ENCODE data around the gene TIAM1.

The TIAM1 gene

GRCh38 chr21:31299291-31300147 is 44.5 kb downstream of the TIAM1 start:
- intact Hi-C loops (cut with DNase I): no loop called here
- no peak for DNase-seq

DNA sequence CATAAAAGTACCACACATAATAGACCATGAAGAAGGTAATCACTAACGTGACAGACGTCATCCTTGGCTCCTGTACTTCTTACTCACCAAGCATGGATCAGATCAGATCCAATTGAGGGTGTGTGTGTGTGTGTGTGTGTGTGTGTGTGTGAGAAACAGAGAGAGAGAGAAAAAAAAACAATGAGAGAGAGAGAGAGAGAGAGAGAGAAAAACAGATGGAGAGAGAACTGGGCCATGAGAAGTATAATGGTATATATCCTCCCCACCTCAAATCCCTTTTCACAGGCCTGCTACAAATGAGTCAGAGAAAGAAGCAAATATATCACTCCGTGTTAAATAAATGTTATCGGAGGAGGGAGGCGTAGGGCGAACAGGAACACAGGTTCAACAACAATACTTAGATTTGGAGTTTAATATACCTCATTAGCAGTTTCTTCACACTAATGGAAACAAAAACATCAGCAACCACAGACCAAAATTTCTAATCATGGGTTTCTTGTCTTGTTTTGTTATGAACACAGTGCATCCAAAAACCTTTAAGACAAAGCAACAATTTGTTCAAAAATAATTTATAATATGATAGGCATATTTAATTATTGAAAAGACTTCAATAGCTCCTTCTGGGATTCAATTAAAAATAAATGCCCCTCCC is 45.3 kb downstream of the TIAM1 start:
- no peak for DNase-seq

GRCh38 chr21:31297806-31298205 is 46.3 kb downstream of the TIAM1 start:
- no peak for DNase-seq

More for the DNA sequence above, 45.3 kb downstream of the TIAM1 start:
- intact Hi-C loops (cut with DNase I): no loop called here

DNA sequence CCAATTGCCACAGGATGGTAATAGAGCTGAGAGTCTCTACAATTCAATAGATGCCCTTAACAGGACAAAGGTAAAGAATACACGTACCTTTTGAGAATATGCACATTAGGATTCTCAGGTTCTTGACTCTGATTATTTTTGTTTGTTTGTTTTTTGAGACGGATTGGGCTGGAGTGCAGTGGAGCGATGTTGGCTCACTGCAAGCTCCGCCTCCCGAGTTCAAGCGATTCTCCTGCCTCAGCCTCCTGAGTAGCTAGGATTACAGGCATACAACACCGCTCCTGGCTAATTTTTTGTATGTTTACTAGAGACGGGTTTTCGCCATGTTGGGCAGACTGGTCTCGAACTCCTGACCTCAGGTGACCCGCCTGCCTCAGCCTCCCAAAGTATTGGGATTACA is 48.4 kb downstream of the TIAM1 start:
- DNase-seq: no peak
- intact Hi-C loops (cut with DNase I): no loop called here

More at GRCh38 chr21:31297806-31298205, 46.3 kb downstream of the TIAM1 start:
- intact Hi-C loops (cut with DNase I): no loop called here

- no peak for DNase-seq
- intact Hi-C loops (cut with DNase I): no loop called here
Observed at GRCh38 chr21:31294691-31295090, 49.4 kb downstream of the TIAM1 start.

DNA sequence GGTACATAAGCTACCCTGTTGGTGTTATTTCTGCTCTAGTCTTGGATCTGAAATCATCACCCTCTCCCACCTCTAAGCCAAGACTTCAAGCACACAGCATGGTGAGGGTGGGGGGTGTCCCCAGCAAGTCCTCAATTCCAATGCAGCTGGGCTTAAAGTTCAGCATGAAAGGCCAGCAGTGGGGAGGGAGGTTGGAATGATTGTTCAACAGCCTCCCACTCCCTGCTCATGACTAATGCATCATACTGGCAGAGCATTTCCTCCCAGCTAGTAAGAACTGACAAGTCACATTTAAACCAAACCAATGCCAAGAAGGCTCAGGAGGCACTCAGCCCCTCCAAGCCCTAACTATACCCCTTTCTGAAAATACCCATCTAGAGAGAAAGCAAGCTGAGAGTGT is 50.1 kb downstream of the TIAM1 start:
- DNase-seq: peak in 18 of 42 donors; percentile 4 to 71 (median 21)
- intact Hi-C loops (cut with DNase I): no loop called here

GRCh38 chr21:31290765-31291164 is 53.3 kb downstream of the TIAM1 start:
- no peak for DNase-seq
- intact Hi-C loops (cut with DNase I): no loop called here

GRCh38 chr21:31289702-31290101 is 54.4 kb downstream of the TIAM1 start:
- DNase-seq: no peak
- intact Hi-C loops (cut with DNase I): no loop called here

- DNase-seq: no peak
- intact Hi-C loops (cut with DNase I): no loop called here
Observed at GRCh38 chr21:31288191-31288590, 55.9 kb downstream of the TIAM1 start.

GRCh38 chr21:31287201-31287600 is 56.9 kb downstream of the TIAM1 start:
- DNase-seq: no peak
- intact Hi-C loops (cut with DNase I): no loop called here

GRCh38 chr21:31286621-31287020 is 57.4 kb downstream of the TIAM1 start:
- intact Hi-C loops (cut with DNase I): no loop called here
- no peak for DNase-seq

- no peak for DNase-seq
- intact Hi-C loops (cut with DNase I): no loop called here
Observed at GRCh38 chr21:31284797-31285397, 59.2 kb downstream of the TIAM1 start.

DNA sequence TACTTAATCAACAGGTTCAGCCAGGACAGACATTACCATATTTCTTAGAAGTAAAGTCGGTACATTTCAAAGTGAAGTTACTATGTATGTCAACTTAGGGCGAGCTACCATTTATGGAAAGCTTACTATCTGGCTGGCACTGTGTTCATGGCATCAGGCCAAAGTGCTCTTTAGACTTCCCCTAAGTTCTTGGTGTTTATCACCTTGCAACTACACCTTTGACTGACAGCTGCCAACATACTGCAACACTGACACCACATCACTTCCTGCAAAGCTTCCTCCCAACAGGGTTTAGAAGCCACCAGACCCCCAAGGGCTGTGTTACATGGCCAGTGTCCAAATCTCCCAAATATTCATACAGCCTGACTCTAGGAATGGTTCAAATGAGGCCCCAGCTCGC is 61.0 kb downstream of the TIAM1 start:
- DNase-seq: no peak
- intact Hi-C loops (cut with DNase I): no loop called here

DNA sequence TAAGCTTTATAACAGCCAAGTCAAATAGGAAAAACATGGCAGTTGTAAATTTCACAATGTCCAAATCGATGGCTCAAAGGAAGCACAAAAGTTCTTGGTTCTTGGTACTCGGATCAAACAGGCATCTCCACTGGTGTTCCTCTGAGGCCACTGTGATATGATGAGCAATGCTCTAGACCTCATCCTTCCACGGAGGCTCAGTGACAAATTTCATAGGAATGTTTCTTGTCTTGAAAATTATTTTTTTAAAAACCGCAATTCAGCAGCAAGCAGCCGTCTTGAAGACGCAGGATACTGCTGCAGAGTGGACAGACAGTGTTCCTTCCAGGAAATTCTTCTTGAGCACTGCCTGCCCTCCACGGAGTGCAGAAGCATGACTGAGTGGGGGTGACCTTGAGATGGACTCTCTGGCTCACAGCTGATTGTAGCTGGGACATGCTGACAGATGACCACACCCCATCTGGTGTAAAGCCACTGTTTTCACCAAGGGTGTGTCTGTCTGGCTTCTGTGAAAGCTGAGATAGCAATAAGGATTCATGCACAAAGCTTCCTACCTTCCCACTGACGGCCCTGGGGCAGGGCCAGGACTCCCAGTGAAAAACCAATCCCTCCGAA is 61.9 kb downstream of the TIAM1 start:
- intact Hi-C loops (cut with DNase I): no loop called here
- DNase-seq: no peak

DNA sequence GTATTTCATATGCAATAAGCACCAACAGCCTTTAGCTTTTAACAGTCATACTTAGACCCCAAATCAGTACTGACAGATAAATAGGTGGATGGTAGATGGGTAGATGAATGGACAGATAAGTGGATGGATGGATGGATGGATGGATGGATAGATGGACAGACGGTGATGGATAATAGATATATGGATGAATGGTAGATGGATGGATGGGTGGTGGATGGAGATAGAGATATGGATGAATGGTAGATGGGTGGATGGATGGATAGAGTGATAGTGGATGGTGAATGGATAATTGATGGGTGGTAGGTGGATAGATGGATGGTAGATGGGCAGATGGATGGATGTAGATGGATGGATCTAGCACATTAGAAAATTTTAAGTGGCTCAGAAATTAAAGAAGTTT is 62.5 kb downstream of the TIAM1 start:
- no peak for DNase-seq
- intact Hi-C loops (cut with DNase I): no loop called here

DNA sequence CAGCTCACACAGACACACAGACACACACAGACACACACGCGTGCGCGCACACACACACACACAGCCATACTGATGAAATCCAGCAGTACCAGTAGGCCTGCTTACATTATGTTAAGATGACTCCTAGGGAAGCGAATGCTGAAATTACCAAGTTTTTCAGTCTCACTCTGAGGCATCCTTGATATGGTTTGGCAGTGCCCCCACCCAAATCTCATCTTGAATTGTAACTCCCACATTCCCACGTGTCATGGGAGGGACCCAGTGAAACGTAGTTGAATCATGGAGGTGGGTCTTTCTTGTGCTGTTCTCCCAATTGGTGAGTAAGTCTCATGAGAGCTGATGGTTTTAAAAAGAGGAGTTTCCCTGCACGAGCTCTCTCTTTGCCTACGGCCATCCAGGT is 64.1 kb downstream of the TIAM1 start:
- intact Hi-C loops (cut with DNase I): no loop called here
- no peak for DNase-seq

- DNase-seq: no peak
- intact Hi-C loops (cut with DNase I): no loop called here
Observed at GRCh38 chr21:31279214-31279613, 64.8 kb downstream of the TIAM1 start.

- no peak for DNase-seq
- intact Hi-C loops (cut with DNase I): no loop called here
Observed at GRCh38 chr21:31278511-31279130, 65.4 kb downstream of the TIAM1 start.

- DNase-seq: no peak
- intact Hi-C loops (cut with DNase I): no loop called here
Observed at GRCh38 chr21:31276663-31277062, 67.4 kb downstream of the TIAM1 start.

GRCh38 chr21:31275901-31276300 is 68.2 kb downstream of the TIAM1 start:
- intact Hi-C loops (cut with DNase I): no loop called here
- DNase-seq: no peak
